B cell (primary cell): Measurements from ENCODE around the gene MS4A18.

Experiments
- EZH2 ChIP-seq: IDR thresholded peaks from 2 replicates; pipeline ENCODE4 v1.6.1; 2012; ENCODE audit warnings: borderline replicate concordance, low read depth, mild to moderate bottlenecking, moderate library complexity, low read length; ENCODE audit not compliant: insufficient read depth, poor library complexity, severe bottlenecking
- TF ChIP-seq, protein P1 (sequence below): fragments of 200-600 bp; IDR thresholded peaks from one replicate; pipeline ENCODE4 v1.8.0; 2022; ENCODE audit warnings: antibody characterized with exemption, mild to moderate bottlenecking

GRCh38 chr11:60777572-60777971, 53.1 kb downstream of the MS4A18 start:
- TF ChIP-seq, protein P1, sequence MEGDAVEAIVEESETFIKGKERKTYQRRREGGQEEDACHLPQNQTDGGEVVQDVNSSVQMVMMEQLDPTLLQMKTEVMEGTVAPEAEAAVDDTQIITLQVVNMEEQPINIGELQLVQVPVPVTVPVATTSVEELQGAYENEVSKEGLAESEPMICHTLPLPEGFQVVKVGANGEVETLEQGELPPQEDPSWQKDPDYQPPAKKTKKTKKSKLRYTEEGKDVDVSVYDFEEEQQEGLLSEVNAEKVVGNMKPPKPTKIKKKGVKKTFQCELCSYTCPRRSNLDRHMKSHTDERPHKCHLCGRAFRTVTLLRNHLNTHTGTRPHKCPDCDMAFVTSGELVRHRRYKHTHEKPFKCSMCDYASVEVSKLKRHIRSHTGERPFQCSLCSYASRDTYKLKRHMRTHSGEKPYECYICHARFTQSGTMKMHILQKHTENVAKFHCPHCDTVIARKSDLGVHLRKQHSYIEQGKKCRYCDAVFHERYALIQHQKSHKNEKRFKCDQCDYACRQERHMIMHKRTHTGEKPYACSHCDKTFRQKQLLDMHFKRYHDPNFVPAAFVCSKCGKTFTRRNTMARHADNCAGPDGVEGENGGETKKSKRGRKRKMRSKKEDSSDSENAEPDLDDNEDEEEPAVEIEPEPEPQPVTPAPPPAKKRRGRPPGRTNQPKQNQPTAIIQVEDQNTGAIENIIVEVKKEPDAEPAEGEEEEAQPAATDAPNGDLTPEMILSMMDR = no peak
- TF ChIP-seq EZH2 = no peak
